COLO829 (cell line): Measurements from ENCODE around the gene LMAN1L.

ENCODE experiments used
- DNase-seq: peaks from one replicate; pipeline ENCODE4 v3.0.0; 2012; ENCODE audit warnings: low spot score

The LMAN1L gene

DNA sequence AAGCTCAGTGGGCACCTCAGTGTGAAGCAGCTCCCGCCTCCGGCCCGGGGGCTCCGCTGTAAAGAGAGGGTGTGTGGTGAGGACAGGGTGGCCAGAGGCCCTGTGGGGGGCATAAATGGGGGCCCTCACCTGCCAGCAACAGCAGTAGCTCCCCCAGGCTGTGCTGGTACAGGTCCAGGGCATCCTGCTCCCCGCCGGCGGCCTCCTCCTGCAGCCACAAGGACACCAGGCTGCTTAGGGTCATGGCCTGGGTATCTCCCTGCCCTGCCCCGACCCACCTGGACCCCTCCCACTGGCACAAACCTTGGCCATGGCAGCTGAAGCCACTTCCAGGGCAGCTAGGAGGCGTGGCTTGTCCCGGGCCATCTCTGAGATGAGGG lies 25.5 kb downstream of the LMAN1L start:
- DNase-seq = no peak

GRCh38 chr15:74838746-74839525 lies 26.3 kb downstream of the LMAN1L start:
- no peak for DNase-seq

DNA sequence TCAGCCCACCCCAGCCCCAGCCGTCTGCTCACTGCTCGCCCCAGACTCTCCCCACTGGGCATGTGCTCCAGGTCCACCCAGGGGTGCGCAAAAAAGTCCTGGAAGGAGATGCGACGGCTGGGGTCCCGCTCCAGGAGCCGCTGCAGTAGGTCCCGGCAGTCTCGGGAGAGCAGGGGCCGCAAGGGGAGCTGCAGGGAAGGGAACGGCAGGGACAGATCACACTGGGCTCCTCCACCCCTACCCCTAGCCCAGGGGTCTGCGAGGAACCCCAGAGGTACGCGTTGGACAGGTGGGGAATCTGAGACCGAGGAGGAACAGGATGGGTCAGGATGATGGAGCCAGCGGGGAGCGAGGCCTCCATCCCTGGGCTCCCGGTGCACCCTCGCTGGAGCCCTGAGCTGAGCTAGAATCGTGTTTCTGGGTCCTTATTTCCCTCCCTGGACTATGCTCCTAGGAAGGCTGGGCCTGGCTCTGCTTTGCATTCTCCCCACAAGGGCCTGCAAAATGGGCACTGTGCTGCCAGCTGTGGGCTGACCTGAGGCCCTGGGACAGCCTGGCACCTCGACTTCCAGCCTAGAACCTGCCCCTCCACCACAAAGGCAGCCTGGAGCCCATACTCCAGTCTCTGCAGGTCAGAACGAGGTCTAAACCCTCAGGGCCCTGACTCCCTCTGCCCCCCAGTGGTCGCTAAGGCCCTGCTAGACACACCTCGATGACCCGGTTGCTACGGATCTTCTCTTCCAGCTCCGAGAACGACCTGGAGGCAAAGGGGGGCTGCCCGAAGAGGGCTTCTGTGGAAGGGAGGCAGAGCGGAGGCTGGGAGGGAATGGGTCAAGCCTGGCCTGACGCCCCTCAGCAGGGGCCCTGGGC lies 27.1 kb downstream of the LMAN1L start:
- DNase-seq = no peak

DNA sequence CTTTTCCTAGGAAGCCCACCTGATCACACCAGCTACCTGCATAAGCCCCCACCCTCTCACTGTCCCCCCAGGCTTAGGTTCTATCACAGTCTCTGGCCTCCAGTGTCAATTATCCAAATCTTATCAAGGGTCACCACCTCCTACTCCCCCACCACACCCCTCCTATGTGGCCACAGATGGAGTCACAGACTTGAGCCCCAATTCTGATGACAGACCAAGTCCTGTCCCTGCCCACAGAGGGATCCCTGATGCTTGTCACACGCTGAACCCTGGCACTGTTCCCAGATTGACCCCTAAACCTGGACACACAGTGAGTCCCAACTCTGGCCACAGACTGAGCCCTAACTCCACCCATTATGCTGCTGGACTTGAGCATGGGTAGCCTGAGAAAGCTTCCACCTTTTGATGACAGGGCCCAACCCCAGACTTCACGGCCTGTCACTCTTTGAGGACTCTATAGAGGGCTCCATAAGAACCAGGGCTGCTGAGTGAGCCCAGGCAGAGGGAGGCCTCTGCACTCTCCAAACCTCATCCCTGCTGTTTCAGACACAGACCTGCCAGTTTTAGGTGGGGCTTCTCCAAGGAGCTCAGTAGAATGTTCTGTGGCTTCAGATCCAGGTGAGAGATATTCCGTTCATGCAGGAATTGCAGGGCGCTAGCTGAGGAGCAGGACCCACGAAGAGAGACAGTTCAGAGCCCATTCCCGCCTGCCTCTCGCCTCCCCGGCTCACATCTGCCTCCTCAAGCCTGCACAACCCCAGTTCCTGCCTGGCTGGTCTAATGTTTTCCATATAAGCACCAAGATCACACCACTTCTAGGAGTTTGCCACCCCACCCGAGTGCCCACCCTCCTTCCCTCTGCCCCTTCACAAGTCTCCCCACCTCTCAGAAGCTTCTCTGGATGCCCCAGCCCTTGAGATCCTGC lies 28.5 kb downstream of the LMAN1L start:
- DNase-seq = no peak

DNA sequence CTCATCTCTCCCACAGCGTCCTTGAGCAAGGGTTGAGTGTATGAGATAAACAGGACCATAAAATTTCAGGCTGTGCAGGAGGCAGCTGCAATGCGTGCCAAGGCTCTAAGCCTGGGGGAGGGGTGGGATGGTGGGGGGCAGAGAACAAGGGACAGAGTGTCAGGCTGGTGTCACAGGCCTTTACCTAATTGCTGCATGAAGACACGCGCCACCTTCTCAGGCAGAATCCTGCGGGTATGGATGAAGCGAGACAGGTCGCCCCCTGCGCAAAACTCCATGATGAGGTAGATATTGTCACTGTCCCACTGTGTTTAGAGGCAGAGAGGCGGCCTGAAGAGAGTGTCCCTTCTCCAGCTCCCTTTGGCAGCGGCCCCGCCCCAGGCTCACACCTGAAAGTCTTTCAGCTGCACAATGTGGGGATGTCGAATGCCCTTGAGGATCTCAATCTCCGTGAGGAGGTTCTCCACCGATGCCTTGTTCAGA lies 29.3 kb downstream of the LMAN1L start:
- DNase-seq = no peak

DNA sequence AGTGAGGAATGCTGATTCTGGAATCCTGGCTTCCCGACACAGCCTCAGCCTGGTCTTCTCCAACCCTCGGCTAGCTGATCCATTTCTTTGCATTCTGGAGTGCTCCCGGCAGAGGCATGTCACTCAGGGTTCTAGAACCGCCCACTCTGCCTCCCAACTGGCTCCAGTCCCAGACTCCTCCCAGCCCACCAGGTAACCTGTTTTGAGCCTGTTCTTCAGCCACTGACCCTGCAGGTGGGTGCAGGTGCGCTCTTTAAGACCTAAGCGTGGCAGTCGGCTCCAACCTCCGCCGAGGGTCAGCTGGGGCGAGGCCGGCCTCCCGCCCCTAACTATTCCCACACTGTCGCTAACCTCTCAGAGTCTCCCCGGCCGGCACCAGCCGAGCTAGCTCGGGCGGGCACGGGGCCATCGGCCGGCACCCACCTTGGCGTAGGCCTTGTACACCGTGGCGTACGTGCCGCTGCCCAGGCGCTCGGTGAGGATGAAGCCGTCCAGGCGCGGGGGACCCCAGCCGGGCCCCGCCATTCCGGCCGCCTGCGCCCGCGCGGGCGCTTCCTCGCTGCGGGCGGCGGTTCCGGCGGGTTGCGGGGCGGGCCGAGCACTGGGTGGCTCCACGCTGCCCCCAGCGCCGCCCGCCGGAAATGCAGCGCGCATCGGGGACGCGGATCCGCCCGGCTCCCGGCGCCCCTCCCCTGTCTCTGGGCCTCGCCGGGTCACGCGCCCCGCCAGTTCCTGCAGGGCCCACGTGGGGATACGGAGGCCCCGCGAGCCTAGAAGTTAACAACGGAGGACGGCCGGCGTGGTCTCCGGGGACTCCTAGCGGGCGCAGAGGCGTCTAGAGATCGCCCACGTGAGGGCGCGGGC lies 30.2 kb downstream of the LMAN1L start, which contains the start of gene ULK3:
Gene ULK3 (minus strand): TSS at position 576 of the 864 bp plus-strand sequence. CDS start 51 bp downstream, at position 525.
- DNase-seq = peak; percentile 88

DNA sequence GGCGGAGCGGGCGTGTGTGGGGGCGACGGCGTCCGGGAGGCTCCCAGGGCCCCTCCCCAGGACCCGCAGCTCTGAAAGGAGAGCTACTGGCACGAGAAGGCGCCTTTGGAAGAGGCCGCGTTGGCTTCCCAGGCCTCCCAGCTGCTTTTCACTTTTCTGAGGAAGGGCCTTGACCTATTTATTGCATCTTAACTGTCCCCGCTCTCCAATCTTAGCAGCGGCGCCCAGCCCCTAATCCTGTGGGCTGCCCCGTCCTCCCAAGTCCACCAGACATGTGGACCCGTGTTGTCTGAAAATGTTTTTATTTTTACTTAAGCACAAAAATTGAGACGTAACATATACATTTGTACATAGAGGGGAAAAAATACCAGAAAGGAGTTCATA lies 30.8 kb downstream of the LMAN1L start:
- DNase-seq = no peak

- DNase-seq = no peak
Observed at GRCh38 chr15:74843891-74844299, 31.3 kb downstream of the LMAN1L start.

DNA sequence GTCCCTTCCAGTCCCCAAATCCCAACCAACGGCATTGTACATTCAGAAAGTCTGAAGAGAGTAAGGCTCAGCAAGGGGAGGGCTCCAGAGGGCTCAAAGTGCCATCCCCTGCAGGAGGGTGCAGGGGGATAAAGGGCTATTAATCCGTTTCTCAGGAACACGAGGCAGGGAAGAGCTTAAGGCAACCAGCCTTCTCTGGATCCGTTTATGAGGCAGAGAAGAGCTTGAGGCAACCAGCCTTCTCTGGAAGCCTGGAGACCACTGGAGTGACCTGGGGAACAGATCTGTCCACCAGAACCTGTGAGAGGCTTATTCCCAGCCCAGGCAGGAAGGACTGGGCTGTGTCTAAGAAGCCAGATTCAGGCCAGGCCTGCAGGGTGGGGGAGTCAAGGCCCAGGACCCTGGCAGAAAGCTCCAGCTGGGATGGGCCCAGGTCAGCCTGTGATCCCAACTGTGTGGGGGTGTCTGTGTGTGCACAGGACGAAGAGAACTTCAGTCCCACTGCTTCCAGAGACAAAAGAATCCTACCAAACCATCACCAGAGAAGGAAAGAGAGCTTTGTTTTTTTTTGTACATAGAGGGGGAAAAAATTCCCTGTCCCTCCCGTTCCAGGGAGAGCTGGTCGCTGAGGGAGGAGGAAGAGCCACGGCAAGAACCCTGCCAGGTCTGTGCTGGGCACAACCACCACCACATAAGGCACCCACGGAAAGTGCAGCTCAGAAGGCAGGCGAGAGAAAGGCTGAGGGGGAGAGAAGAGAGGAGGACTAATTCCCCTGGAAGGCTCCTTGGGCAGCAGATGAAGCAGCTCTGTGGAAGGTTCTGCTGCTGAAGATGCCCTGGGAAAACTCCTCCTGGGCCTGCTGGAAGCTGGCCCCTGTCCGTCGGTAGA lies 31.9 kb downstream of the LMAN1L start:
- no peak for DNase-seq

DNA sequence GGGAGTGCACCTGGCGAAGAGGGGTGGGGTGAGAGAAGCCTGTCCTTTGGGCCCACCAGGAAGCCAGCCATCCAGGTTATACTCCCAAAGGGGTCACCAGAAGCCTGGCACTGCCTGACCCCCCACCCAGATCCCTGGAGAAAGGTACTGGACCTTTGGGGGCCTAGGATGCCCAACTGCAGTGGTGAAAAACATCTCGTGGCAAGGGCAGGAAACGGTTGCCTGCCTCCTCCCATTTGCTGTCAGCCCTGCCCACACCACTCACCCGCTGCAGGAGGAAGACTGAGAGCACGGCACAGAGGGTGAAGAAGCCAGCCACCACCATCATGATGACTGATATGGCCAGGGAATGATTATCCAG lies 32.6 kb downstream of the LMAN1L start:
- DNase-seq = no peak

DNA sequence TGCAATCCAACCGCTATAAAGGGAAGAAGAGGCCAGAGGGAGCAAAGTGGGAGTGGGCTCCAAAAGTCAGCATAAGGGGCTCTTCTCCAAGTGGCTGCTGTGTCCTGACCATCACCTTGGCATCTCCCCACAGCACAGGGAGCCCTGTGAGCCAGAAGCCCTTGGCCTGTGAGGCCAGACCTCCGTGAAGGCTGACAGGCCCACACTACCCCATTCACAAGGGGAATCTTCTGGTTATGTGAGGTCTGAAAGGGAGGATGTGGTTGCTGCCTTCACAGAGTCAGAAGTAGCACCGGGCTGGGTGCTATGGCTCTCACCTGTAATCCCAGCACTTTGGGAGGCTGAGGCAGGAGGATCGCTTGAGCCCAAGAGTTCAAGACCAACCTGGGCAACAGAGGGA lies 32.9 kb downstream of the LMAN1L start:
- DNase-seq = no peak

- no peak for DNase-seq
Observed at GRCh38 chr15:74847432-74847831, 34.8 kb downstream of the LMAN1L start.

GRCh38 chr15:74850393-74850792 lies 37.8 kb downstream of the LMAN1L start:
- DNase-seq = no peak

DNA sequence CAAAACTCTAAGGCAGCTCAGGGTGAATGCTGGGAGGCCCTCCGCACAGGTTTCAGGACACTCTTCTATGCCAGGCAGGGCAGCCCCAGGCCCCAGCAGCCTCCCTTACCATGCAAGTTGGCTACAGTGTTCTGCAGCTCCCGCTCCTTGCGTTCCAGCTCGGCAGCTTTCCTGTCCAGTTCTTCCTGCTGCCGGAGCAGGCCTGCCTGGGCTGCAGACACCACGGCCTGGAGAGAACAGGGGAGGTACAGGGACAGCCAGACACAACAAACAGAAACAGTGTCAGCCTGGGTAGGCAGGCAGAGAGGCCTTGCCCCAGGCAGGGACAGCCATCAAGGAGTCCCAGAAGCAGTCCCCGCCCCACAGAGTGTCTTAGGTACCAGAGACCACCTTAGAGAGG lies 39.3 kb downstream of the LMAN1L start:
- no peak for DNase-seq

GRCh38 chr15:74854453-74855022 lies 41.9 kb downstream of the LMAN1L start:
- no peak for DNase-seq

DNA sequence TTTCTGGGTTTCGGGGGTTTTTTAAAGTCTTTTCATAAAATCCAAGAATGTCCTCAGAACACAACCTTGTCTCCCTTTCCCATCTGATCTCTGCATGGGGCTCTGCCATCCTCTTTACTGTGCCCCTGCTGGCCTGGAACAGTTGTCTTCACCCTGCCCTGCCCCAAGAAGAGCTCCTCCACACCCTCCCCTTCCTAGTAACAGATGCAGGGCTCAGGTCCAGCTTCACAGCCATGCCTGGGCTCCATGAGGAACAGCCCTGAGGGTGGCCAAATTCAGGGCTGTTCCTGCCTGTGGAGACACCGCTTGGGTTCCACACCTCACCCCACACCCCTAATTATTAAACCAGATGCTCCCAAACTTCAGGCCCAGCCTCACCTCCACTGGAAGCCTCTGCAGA lies 43.2 kb downstream of the LMAN1L start:
- no peak for DNase-seq

- DNase-seq = no peak
Observed at GRCh38 chr15:74856537-74856936, 43.9 kb downstream of the LMAN1L start.

- DNase-seq = no peak
Observed at GRCh38 chr15:74857082-74857655, 44.5 kb downstream of the LMAN1L start.

GRCh38 chr15:74857671-74858368 lies 45.2 kb downstream of the LMAN1L start:
- no peak for DNase-seq
